RWPE2 (cell line): Measurements from ENCODE around the gene NANOS3.
A peak's percentile ranks its signal among the peaks of the same experiment; 100 is the strongest.

Source experiments
- ATAC-seq: fragments of 200-7000 bp; cut with Tn5 transposase; 3 replicates; pipeline ENCODE4 v1.9.1; 2021; ENCODE audit warnings: low read depth
- DNase-seq: peaks from one replicate; pipeline ENCODE4 v3.0.0-alpha.2; 2020; ENCODE audit warnings: low spot score
- H3K27ac ChIP-seq: fragments of 450-650 bp; 2 replicates; pipeline ENCODE4 v1.5.1; 2017; ENCODE audit warnings: mild to moderate bottlenecking; ENCODE audit not compliant: poor library complexity, severe bottlenecking
- H3K27me3 ChIP-seq: fragments of 250-450 bp; sonication (Bioruptor Pico); 2 replicates; pipeline ENCODE4 v1.5.1; 2021; ENCODE audit warnings: mild to moderate bottlenecking, moderate library complexity; ENCODE audit not compliant: insufficient read depth, poor library complexity, severe bottlenecking
- H3K36me3 ChIP-seq: fragments of 250-450 bp; sonication (Bioruptor Pico); 2 replicates; pipeline ENCODE4 v1.5.1; 2020; ENCODE audit warnings: low read depth, mild to moderate bottlenecking, moderate library complexity
- H3K4me1 ChIP-seq: fragments of 250-450 bp; sonication (Bioruptor Pico); 2 replicates; pipeline ENCODE4 v1.5.1; 2021; ENCODE audit warnings: mild to moderate bottlenecking, moderate library complexity; ENCODE audit not compliant: insufficient read depth, poor library complexity, severe bottlenecking
- H3K4me3 ChIP-seq: fragments of 250-450 bp; sonication (Bioruptor Pico); 2 replicates; pipeline ENCODE4 v1.5.1; 2021; ENCODE audit warnings: mild to moderate bottlenecking, moderate library complexity; ENCODE audit not compliant: severe bottlenecking
- H3K9me3 ChIP-seq: fragments of 250-450 bp; sonication (Bioruptor Pico); 2 replicates; pipeline ENCODE4 v1.5.1; 2021; ENCODE audit warnings: mild to moderate bottlenecking, moderate library complexity; ENCODE audit not compliant: severe bottlenecking
- CTCF ChIP-seq: fragments of 450-650 bp; IDR thresholded peaks from one replicate; pipeline ENCODE4 v1.5.1; 2017; ENCODE audit warnings: mild to moderate bottlenecking, moderate library complexity; ENCODE audit not compliant: poor library complexity, severe bottlenecking

Gene NANOS3

GRCh38 chr19:13856497-13856896, 20.4 kb upstream of the NANOS3 start:
- H3K36me3 ChIP-seq: no peaks in the 10 kb centered on the region
- no peak overlapping the region for H3K4me3 ChIP-seq
- peaks cover 33% of the 10 kb centered on the region for H3K4me1 ChIP-seq
- ATAC-seq: no peak
- DNase-seq: no peak
- peak overlapping the region; percentile 98 for H3K27ac ChIP-seq
- no peak for TF ChIP-seq CTCF
- no peaks in the 10 kb centered on the region for H3K27me3 ChIP-seq
- no peaks in the 10 kb centered on the region for H3K9me3 ChIP-seq

- H3K36me3 ChIP-seq: no peaks in the 10 kb centered on the region
- H3K27ac ChIP-seq: peak overlapping the region; percentile 98
- ATAC-seq: no peak
- peaks cover 15% of the 10 kb centered on the region for H3K4me1 ChIP-seq
- no peaks in the 10 kb centered on the region for H3K27me3 ChIP-seq
- H3K4me3 ChIP-seq: no peak overlapping the region
- no peak for DNase-seq
- H3K9me3 ChIP-seq: no peaks in the 10 kb centered on the region
- TF ChIP-seq CTCF: no peak
Observed at GRCh38 chr19:13859361-13859880, 17.5 kb upstream of the NANOS3 start.

GRCh38 chr19:13860679-13861391, 16.1 kb upstream of the NANOS3 start:
- no peaks in the 10 kb centered on the region for H3K9me3 ChIP-seq
- ATAC-seq (no peak), DNase-seq (no peak)
- no peaks in the 10 kb centered on the region for H3K27me3 ChIP-seq
- no peaks in the 10 kb centered on the region for H3K36me3 ChIP-seq
- H3K4me1 ChIP-seq: peaks cover 12% of the 10 kb centered on the region
- TF ChIP-seq CTCF: no peak
- no peak overlapping the region for H3K4me3 ChIP-seq
- H3K27ac ChIP-seq: peak overlapping the region; percentile 98

GRCh38 chr19:13861392-13861713, 15.6 kb upstream of the NANOS3 start:
- TF ChIP-seq CTCF: no peak
- Histone ChIP-seq H3K27me3 (peaks cover 3% of the 10 kb centered on the region), H3K9me3 (no peaks in the 10 kb centered on the region), H3K27ac (peak overlapping the region; percentile 98), H3K4me3 (no peak overlapping the region), H3K36me3 (no peaks in the 10 kb centered on the region), H3K4me1 (peaks cover 12% of the 10 kb centered on the region)
- no peak for DNase-seq
- no peak for ATAC-seq

- H3K4me3 ChIP-seq: peak overlapping the region; percentile 16
- peaks cover 12% of the 10 kb centered on the region for H3K4me1 ChIP-seq
- H3K9me3 ChIP-seq: no peaks in the 10 kb centered on the region
- ATAC-seq (peak; percentile 70), DNase-seq (peak; percentile 89)
- peaks cover 4% of the 10 kb centered on the region for H3K27me3 ChIP-seq
- peak; percentile 98 for TF ChIP-seq CTCF
- H3K36me3 ChIP-seq: no peaks in the 10 kb centered on the region
- H3K27ac ChIP-seq: peak overlapping the region; percentile 98
Observed at GRCh38 chr19:13861714-13862531, 15.0 kb upstream of the NANOS3 start.
